ENCODE measurements around the gene TSPEAR.
"Not testable (repeated sequence)": the region's sequence is repeated elsewhere in the genome, so short reads cannot be mapped to it uniquely, and the experiment has no call there.

The TSPEAR gene

GRCh38 chr21:44486302-44486701, 225.1 kb downstream of the TSPEAR start:
- intact Hi-C loops (cut with DNase I) = no loop called here
- DNase-seq = peak in 2 of 10 donors; percentile 43 to 52

- DNase-seq = peak in 1 of 10 donors; percentile 49
- intact Hi-C loops (cut with DNase I) = no loop called here
Observed at GRCh38 chr21:44485796-44486195, 225.6 kb downstream of the TSPEAR start.

GRCh38 chr21:44485254-44485793, 226.0 kb downstream of the TSPEAR start:
- intact Hi-C loops (cut with DNase I) = no loop called here
- peak in 2 of 10 donors; percentile 56 to 61 for DNase-seq

- intact Hi-C loops (cut with DNase I) = no loop called here
- DNase-seq = peak in 1 of 10 donors; percentile 24
Observed at GRCh38 chr21:44484498-44485253, 226.7 kb downstream of the TSPEAR start.

GRCh38 chr21:44483288-44484237, 227.8 kb downstream of the TSPEAR start:
- DNase-seq = peak in 2 of 10 donors; percentile 54 to 56
- intact Hi-C loops (cut with DNase I) = no loop called here

GRCh38 chr21:44482581-44483287, 228.6 kb downstream of the TSPEAR start:
- peak in 1 of 10 donors; percentile 7 for DNase-seq
- intact Hi-C loops (cut with DNase I) = no loop called here

GRCh38 chr21:44480200-44481053, 230.9 kb downstream of the TSPEAR start:
- intact Hi-C loops (cut with DNase I) = no loop called here
- DNase-seq = peak in 2 of 10 donors; percentile 39 to 77

- intact Hi-C loops (cut with DNase I) = not testable (repeated sequence)
- DNase-seq = peak in 9 of 10 donors; percentile 29 to 94 (median 53)
Observed at GRCh38 chr21:44479556-44480199, 231.7 kb downstream of the TSPEAR start.

GRCh38 chr21:44478801-44479167, 232.6 kb downstream of the TSPEAR start:
- peak in 1 of 10 donors; percentile 46 for DNase-seq
- intact Hi-C loops (cut with DNase I) = no loop called here

GRCh38 chr21:44478124-44478800, 233.1 kb downstream of the TSPEAR start:
- peak in 2 of 10 donors; percentile 53 to 72 for DNase-seq
- intact Hi-C loops (cut with DNase I) = no loop called here

GRCh38 chr21:44477712-44478111, 233.7 kb downstream of the TSPEAR start:
- intact Hi-C loops (cut with DNase I) = no loop called here
- DNase-seq = peak in 2 of 10 donors; percentile 32 to 57

GRCh38 chr21:44477131-44477530, 234.2 kb downstream of the TSPEAR start:
- intact Hi-C loops (cut with DNase I) = no loop called here
- DNase-seq = peak in 2 of 10 donors; percentile 37 to 72

- intact Hi-C loops (cut with DNase I) = no loop called here
Observed at GRCh38 chr21:44475266-44475845, 236.0 kb downstream of the TSPEAR start.

GRCh38 chr21:44473915-44474555, 237.3 kb downstream of the TSPEAR start:
- peak in 2 of 10 donors; percentile 18 to 52 for DNase-seq
- intact Hi-C loops (cut with DNase I) = loop anchor here (5.0 kb wide), 1 partner anchor 792 kb away; no protein-coding TSS in a partner anchor

More at GRCh38 chr21:44475266-44475845, 236.0 kb downstream of the TSPEAR start:
- DNase-seq = peak in 2 of 10 donors; percentile 50

GRCh38 chr21:44471996-44472395, 239.4 kb downstream of the TSPEAR start:
- intact Hi-C loops (cut with DNase I) = loop anchor here (5.0 kb wide), 1 partner anchor 790 kb away; no protein-coding TSS in a partner anchor
- peak in 1 of 10 donors; percentile 15 for DNase-seq

GRCh38 chr21:44471341-44471740, 240.0 kb downstream of the TSPEAR start:
- no peak for DNase-seq
- intact Hi-C loops (cut with DNase I) = loop anchor here (5.0 kb wide), 1 partner anchor 789 kb away; no protein-coding TSS in a partner anchor

GRCh38 chr21:44467859-44468195, 243.5 kb downstream of the TSPEAR start:
- DNase-seq = no peak
- intact Hi-C loops (cut with DNase I) = no loop called here

Data from posterior cingulate gyrus (tissue), 11 donors.